MG63 (cell line): Measurements from ENCODE around the gene WFIKKN2. TPM values are rescaled to one million over a fixed set of nuclear protein-coding genes. Genes with fewer than 3 reads are reported as not detected.
"Not testable (repeated sequence)": the region's sequence is repeated elsewhere in the genome, so short reads cannot be mapped to it uniquely, and the experiment has no call there.

ENCODE experiments used
- DNase-seq: peaks from one replicate; pipeline ENCODE4 v3.0.0-alpha.2; 2020
- H3K27me3 ChIP-seq: fragments of 250-450 bp; sonication (Bioruptor Pico); 2 replicates; pipeline ENCODE4 v1.5.1; 2020; ENCODE audit warnings: mild to moderate bottlenecking, moderate library complexity
- H3K36me3 ChIP-seq: fragments of 250-450 bp; sonication (Bioruptor Pico); 2 replicates; pipeline ENCODE4 v1.5.1; 2020; ENCODE audit warnings: mild to moderate bottlenecking, moderate library complexity
- H3K4me3 ChIP-seq: fragments of 250-450 bp; sonication (Bioruptor Pico); 2 replicates; pipeline ENCODE4 v1.5.1; 2020; ENCODE audit warnings: mild to moderate bottlenecking, moderate library complexity
- H3K9me3 ChIP-seq: fragments of 250-450 bp; sonication (Bioruptor Pico); 2 replicates; pipeline ENCODE4 v1.5.1; 2020; ENCODE audit warnings: mild to moderate bottlenecking, moderate library complexity
- total RNA-seq: library from RNA; depleted of rRNA; stranded (reverse); fragments of >200 nt; shearing (Covaris generic); gene quantifications from 2 replicates; pipeline ENCODE4 v1.2.3, GENCODE V29; 2014; ENCODE audit warnings: low replicate concordance

The WFIKKN2 gene
- total RNA-seq, 1 experiment from 2014 or later, result not detected

- DNase-seq, H3K4me3 ChIP-seq, H3K27me3 ChIP-seq, H3K9me3 ChIP-seq: not testable (repeated sequence)
- peaks cover 35% of the 10 kb centered on the region for H3K36me3 ChIP-seq
Measured at GRCh38 chr17:50859727-50860126, 24.3 kb downstream of the WFIKKN2 start.

GRCh38 chr17:50861334-50861676, 25.9 kb downstream of the WFIKKN2 start:
- H3K36me3 ChIP-seq, result peaks cover 35% of the 10 kb centered on the region
- H3K27me3 ChIP-seq, result no peaks in the 10 kb centered on the region
- H3K4me3 ChIP-seq, result no peak overlapping the region
- no peak for DNase-seq
- H3K9me3 ChIP-seq, result no peaks in the 10 kb centered on the region

- no peak for DNase-seq
- Histone ChIP-seq H3K27me3 (no peaks in the 10 kb centered on the region), H3K36me3 (peaks cover 35% of the 10 kb centered on the region), H3K9me3 (no peaks in the 10 kb centered on the region), H3K4me3 (no peak overlapping the region)
Measured at GRCh38 chr17:50861822-50862528, 26.6 kb downstream of the WFIKKN2 start.

GRCh38 chr17:50863221-50863843, 27.9 kb downstream of the WFIKKN2 start:
- Histone ChIP-seq H3K27me3 (no peaks in the 10 kb centered on the region), H3K9me3 (no peaks in the 10 kb centered on the region), H3K4me3 (no peak overlapping the region), H3K36me3 (peaks cover 35% of the 10 kb centered on the region)
- peak; percentile 40 for DNase-seq

GRCh38 chr17:50863931-50864330, 28.5 kb downstream of the WFIKKN2 start:
- peak overlapping the region; percentile 64 for H3K4me3 ChIP-seq
- H3K9me3 ChIP-seq, result no peaks in the 10 kb centered on the region
- peaks cover 35% of the 10 kb centered on the region for H3K36me3 ChIP-seq
- DNase-seq, result no peak
- no peaks in the 10 kb centered on the region for H3K27me3 ChIP-seq

GRCh38 chr17:50864747-50865059, 29.3 kb downstream of the WFIKKN2 start:
- Histone ChIP-seq H3K4me3 (peak overlapping the region; percentile 64), H3K27me3 (no peaks in the 10 kb centered on the region), H3K9me3 (no peaks in the 10 kb centered on the region), H3K36me3 (peaks cover 35% of the 10 kb centered on the region)
- no peak for DNase-seq

- DNase-seq, result peak; percentile 69
- H3K27me3 ChIP-seq, result no peaks in the 10 kb centered on the region
Measured at GRCh38 chr17:50865060-50865867, 29.9 kb downstream of the WFIKKN2 start.

GRCh38 chr17:50865868-50866260, 30.5 kb downstream of the WFIKKN2 start:
- H3K9me3 ChIP-seq, result no peaks in the 10 kb centered on the region
- H3K4me3 ChIP-seq, result peak overlapping the region; percentile 64
- peaks cover 35% of the 10 kb centered on the region for H3K36me3 ChIP-seq
- no peaks in the 10 kb centered on the region for H3K27me3 ChIP-seq
- no peak for DNase-seq

More at GRCh38 chr17:50865060-50865867, 29.9 kb downstream of the WFIKKN2 start:
- Histone ChIP-seq H3K4me3 (peak overlapping the region; percentile 64), H3K9me3 (no peaks in the 10 kb centered on the region), H3K36me3 (peaks cover 35% of the 10 kb centered on the region)

- no peaks in the 10 kb centered on the region for H3K9me3 ChIP-seq
- DNase-seq, result peak; percentile 98
- H3K4me3 ChIP-seq, result peak within 1 kb of the TSS; percentile 64
- H3K36me3 ChIP-seq, result peaks cover 29% of the 10 kb centered on the region
- no peaks in the 10 kb centered on the region for H3K27me3 ChIP-seq
Measured at GRCh38 chr17:50866261-50866949, 31.0 kb downstream of the WFIKKN2 start, which contains the start of gene TOB1. TOB1 (minus strand) TSS chr17:50866354; CDS start chr17:50864017, 2,337 bp downstream.

- Histone ChIP-seq H3K27me3 (no peaks in the 10 kb centered on the region), H3K9me3 (no peaks in the 10 kb centered on the region), H3K36me3 (peaks cover 26% of the 10 kb centered on the region), H3K4me3 (peak overlapping the region; percentile 64)
- peak; percentile 67 for DNase-seq
Measured at GRCh38 chr17:50866950-50867362, 31.6 kb downstream of the WFIKKN2 start.

- Histone ChIP-seq H3K27me3 (no peaks in the 10 kb centered on the region), H3K36me3 (peaks cover 21% of the 10 kb centered on the region), H3K9me3 (no peaks in the 10 kb centered on the region), H3K4me3 (peak overlapping the region; percentile 64)
- peak; percentile 97 for DNase-seq
Measured at GRCh38 chr17:50867363-50868139, 32.2 kb downstream of the WFIKKN2 start.

GRCh38 chr17:50868140-50868438, 32.7 kb downstream of the WFIKKN2 start:
- DNase-seq, result no peak
- peaks cover 16% of the 10 kb centered on the region for H3K36me3 ChIP-seq
- H3K9me3 ChIP-seq, result no peaks in the 10 kb centered on the region
- peak overlapping the region; percentile 64 for H3K4me3 ChIP-seq
- no peaks in the 10 kb centered on the region for H3K27me3 ChIP-seq

- Histone ChIP-seq H3K4me3 (peak overlapping the region; percentile 64), H3K36me3 (peaks cover 11% of the 10 kb centered on the region), H3K9me3 (no peaks in the 10 kb centered on the region)
Measured at GRCh38 chr17:50868602-50869001, 33.2 kb downstream of the WFIKKN2 start.

GRCh38 chr17:50871364-50871763, 36.0 kb downstream of the WFIKKN2 start:
- H3K36me3 ChIP-seq, result no peaks in the 10 kb centered on the region
- no peaks in the 10 kb centered on the region for H3K27me3 ChIP-seq
- H3K9me3 ChIP-seq, result no peaks in the 10 kb centered on the region
- no peak overlapping the region for H3K4me3 ChIP-seq
- DNase-seq, result no peak

More at GRCh38 chr17:50868602-50869001, 33.2 kb downstream of the WFIKKN2 start:
- DNase-seq, result no peak
- H3K27me3 ChIP-seq, result no peaks in the 10 kb centered on the region

- H3K4me3 ChIP-seq, result no peak overlapping the region
- no peaks in the 10 kb centered on the region for H3K9me3 ChIP-seq
- DNase-seq, result no peak
- no peaks in the 10 kb centered on the region for H3K27me3 ChIP-seq
- no peaks in the 10 kb centered on the region for H3K36me3 ChIP-seq
Measured at GRCh38 chr17:50871898-50872297, 36.5 kb downstream of the WFIKKN2 start.

- H3K9me3 ChIP-seq, result no peaks in the 10 kb centered on the region
- no peaks in the 10 kb centered on the region for H3K36me3 ChIP-seq
- peak; percentile 75 for DNase-seq
Measured at GRCh38 chr17:50872710-50873424, 37.5 kb downstream of the WFIKKN2 start.

More at GRCh38 chr17:50872710-50873424, 37.5 kb downstream of the WFIKKN2 start:
- no peak overlapping the region for H3K4me3 ChIP-seq
- H3K27me3 ChIP-seq, result no peaks in the 10 kb centered on the region
